COLO668 (cell line): ENCODE measurements around the gene PATJ.

Experiments
- DNase-seq: peaks from one replicate; lab custom pipeline; 2025; ENCODE audit not compliant: unreplicated experiment; lab: John Stamatoyannopoulos, UW

The PATJ gene

DNA sequence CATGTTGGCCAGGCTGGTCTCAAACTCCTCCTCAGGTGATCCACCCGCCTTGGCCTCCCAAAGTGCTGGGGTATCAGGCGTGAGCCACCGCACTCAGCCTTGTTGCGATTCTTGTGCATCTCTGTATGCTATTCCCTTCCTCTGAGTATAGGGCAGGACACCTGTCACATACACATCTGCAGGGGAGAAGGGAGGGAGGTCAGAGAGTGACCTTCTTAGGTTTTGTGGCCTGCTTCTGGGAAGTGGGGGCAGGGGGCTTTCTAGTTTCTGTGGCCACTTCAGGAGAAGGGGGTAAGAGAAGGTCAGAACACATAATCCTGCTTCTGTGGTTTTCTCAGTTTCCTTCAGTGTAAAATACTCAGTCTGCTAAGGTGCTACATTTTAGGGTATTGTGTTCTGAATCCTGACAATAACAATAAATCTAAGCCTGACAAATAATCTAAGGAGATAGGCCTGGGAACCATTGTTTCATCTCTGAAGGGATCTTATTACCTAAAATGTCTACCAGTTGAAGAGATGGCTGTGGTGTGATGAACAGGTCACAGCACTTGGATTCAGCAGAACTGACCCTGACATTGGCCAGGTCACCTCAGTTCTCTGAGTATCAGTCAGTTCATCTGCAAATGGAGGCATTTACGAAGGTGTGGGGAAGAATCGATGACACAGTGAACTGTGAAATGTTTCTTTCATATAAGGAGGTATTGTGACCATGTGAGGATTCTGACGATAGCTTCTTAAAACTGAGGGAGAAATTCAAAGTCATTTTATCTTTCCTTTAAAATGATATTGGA is 239.8 kb downstream of the PATJ start:
- DNase-seq: no peak

DNA sequence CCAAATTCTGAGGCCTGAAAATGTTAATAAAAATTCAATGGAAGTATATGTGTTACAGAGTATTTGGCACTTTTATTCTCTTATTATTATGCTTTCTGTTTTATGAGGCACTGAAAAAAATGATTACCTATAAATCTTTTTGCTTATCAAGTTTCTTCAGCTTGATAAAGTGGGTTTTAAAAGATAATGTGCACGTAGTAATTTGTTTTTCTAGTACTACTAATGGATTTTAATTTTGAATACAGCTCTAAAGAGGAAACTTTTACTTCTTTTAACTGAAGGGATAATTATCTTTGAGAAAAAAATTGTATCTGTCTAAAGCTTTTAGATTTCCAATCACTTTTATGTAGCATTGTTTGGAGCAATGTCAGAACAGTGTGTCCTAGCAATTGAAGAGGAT is 241.0 kb downstream of the PATJ start:
- no peak for DNase-seq

DNA sequence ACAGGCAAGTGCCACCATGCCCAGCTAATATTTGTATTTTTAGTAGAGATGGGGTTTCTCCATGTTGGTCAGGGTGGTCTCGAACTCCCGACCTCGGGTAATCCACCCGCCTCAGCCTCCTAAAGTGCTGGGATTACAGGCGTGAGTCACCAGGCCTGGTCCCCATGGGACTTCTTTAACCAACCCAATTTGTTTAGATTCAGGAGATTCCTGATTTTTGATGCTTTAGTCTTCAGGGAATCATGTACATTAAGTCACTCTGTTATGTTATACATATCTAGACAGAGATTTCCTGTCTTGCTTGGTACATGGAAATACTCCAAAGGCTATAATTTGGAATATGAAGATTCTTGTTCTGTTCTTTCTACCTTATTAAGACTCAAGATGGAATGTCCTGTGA is 250.0 kb downstream of the PATJ start:
- no peak for DNase-seq

DNA sequence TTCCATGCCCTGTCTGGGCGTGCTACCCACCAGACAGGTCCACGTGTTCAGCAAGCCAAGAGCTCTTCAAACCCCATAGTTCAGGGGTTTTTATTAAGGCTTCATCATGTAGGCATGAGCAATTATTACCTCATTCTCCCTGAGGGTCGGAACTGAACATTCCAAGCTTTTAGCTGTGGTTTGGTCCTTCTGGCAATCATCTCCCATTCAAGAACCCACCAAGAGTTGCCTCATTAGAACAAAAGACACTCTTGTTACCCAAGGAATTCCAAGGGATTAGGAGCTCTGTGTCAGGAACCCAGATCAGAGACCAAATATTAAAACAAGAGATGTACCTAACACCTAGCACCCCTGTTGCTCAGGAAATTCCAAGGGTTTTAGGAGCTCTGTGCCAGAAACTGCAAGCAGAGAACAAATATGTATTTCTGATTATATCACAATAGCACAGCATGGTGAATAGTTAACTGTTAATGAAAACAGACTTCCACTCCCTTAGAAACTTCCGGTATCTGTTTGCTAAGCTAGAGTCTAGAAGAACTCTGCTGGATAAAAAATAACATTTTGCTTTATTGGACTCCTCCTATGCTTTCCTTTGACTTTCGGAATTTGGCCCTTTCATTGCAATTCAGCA is 251.2 kb downstream of the PATJ start:
- no peak for DNase-seq

DNA sequence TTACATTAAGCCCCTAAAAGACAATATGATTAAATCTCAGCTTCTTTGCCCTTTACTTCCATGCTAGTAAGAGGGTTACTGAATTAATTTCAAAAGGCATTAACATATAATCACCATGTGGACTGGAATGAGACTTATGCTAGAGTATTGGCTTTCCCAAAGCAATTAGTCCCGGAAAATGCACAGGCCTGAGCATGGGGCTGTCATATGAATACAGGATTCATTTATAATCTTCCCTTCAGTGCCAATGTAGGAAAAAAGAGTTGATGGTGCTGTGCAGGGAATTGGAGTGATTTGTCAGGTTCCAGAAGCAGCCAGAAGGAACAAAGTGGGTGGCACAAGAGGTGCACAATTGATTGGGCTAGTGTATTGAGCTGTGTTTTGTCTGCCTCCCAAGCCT is 253.4 kb downstream of the PATJ start:
- no peak for DNase-seq

GRCh38 chr1:61997123-61997522 is 254.8 kb downstream of the PATJ start:
- DNase-seq: no peak

- DNase-seq: no peak
Observed at GRCh38 chr1:62003777-62004176, 261.5 kb downstream of the PATJ start.

DNA sequence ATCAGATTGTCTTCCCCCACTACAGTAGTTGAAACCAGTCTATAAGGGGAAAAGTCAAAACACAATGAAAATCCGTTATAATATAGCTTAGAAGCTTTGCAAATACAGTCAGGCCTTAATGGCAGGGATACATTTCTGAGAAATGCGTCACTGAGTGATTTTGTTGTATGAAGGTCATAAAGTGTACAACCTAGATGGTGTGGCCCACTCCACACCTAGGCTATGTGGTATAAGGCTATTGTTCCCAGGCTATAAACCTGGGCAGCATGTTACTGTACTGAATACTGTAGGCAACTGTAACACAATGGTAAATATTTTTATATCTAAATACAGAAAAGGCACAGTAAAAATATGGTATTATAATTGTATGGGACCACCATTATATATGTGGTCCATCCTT is 264.4 kb downstream of the PATJ start:
- DNase-seq: no peak

DNA sequence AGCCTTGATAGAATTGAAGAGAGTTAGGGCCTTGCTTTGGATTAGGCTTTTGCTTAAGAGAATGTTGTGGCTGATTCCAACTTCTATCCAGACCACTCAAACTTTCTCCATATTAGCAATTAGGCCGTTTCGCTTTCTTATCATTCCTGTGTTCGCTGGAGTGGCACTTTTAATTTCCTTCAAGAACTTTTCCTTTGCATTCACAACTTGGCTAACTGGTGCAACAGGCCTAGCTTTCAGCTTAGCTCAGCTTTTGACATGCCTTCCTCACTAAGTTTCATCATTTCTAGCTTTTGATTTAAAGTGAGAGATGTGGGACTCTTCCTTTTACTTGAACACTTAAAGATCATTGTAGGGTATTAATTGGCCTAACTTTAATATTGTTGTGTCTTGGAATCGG is 268.7 kb downstream of the PATJ start:
- DNase-seq: no peak

DNA sequence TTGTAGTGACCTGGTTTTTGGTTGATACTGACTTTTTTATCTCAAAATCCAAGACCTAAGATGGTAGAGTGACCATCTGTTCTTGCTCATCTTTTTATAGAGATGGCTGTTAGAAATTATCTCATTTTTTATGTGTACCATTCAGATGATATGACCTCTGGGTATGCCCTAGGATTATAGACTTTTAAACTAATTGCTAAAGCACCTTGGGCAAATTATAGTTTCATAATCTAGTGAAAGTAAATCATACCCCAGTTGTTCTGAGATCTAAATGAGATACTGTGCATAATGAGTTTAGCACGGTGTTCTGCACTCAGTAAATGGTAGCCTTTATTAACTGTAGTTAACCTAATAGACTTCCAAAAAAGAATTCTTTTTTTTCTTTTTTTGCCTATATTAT is 269.8 kb downstream of the PATJ start:
- no peak for DNase-seq

DNA sequence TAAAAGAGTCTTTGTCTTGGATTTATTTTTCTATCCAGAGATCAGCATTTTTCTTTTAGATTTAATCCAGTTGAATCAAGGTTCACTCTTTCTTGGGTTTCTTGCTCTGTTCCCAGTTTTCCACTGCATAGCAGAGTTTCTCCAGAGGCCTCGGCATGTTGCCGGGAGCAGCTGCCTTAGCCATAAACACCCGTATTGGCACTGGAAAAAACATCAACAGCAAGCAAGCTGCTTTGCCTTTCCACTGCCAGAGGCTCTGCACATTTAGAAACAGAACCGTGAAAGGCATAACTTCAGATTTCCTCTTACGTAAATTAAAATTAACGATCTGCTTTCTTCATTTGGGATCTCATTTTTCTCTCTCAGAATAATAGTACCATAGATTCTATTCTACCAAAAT is 270.6 kb downstream of the PATJ start:
- no peak for DNase-seq

DNA sequence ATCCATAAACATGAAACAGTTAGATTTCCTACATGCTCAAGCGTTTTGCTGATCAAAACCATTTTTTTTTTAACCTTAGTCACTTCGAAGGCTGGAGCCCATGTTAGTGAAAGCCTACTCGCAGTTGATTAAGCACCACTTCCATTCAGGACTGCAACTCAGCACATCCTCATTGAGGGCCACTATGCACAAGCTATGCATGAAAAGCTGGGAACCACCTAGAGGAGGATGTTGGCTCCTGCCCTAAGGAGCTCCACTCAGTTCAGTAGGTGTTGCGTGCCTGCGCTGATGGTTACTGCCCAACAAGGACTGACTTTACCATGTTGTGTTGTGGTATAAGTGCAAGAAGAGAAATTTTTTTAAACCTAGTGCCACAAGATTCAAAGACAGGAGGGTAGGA is 271.0 kb downstream of the PATJ start:
- no peak for DNase-seq

GRCh38 chr1:62022382-62022983 is 280.2 kb downstream of the PATJ start:
- DNase-seq: no peak

DNA sequence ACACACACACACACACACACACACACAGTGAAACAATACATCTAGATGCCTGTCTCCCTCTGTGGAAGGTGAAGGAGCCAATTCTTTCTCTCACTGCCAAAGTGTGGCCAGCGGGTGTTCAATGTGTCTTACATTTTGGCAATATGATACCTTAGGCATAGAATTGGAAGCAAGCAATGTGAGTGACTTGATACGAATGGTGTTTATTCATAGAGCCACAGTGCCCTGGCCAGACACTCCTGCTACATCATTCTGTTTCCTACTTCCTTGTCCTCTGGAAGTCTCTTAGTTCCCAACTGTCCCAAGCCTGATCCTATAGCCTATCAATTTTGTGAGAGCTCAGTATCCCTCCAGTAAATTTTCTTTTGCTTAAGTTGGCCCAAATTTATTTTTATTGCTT is 282.4 kb downstream of the PATJ start:
- no peak for DNase-seq

- no peak for DNase-seq
Observed at GRCh38 chr1:62025154-62025553, 282.9 kb downstream of the PATJ start.

DNA sequence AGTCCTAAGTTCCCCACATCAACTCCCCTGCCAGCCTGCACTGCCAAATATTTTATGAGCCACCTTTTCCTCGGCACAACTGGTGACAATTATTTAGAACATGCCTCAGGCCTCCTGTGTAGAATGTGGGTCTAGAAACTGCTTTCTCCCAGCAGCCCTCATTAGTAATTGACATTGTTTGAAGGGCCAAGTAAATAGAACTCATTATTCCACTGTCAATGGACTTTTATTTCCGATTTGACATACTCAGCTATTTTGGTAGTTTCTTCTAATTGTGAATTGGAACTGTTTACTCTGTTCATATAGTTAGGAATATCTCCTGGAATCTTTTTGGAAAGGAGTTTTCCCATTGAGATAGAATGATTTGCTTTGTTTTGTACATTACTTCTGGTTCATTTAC is 283.6 kb downstream of the PATJ start:
- DNase-seq: no peak

GRCh38 chr1:62029704-62030103 is 287.4 kb downstream of the PATJ start:
- no peak for DNase-seq

DNA sequence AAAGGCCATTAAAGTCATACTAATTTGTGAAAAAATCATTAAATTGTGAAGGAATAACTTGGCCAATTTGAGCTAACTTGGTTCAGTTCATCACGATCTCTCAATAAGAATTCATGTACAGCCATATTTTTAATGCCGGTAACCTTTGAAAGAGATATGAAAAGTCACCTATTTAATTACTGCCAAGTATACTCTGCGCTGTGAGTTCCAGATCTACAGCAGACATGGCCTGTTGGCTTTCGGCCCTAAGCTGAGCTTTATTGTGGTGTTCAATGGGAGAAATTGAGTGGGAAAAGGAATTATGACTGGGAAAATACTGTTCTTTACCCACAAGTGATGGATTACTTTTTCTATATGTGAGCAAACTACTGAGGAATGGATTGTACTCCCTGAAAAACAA is 292.5 kb downstream of the PATJ start:
- DNase-seq: no peak

- no peak for DNase-seq
Observed at GRCh38 chr1:62037274-62037673, 295.0 kb downstream of the PATJ start.

DNA sequence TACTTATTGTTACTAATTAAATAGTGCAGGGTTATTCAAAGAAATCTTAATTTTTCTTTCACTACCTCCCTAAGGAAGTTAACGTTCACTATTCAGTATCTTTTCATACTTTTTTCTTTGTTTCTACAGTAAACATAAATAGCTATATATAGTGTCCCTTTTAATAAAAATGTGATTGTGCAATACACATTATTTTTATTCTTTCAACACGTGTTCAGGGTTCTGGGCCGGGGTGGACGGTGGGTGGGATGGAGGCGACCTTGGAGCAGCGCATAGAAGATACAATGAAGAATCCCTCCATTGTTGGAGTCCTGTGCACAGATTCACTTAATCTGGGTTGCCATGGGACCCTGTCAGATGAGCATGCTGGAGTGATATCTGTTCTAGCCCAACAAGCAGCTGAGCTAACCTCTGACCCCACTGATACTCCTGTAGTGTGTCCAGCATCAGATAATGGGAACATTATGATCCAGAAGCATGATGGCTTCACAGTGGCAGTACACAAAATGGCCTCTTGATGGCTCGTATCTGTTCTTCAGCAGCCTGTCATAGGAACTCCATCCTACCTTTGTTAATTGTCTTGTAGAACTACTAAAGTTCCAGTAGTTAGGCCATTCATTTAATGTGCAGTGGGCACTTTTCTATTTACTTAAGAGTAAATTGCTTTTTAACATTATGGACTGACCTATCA is 296.5 kb downstream of the PATJ start:
- no peak for DNase-seq

DNA sequence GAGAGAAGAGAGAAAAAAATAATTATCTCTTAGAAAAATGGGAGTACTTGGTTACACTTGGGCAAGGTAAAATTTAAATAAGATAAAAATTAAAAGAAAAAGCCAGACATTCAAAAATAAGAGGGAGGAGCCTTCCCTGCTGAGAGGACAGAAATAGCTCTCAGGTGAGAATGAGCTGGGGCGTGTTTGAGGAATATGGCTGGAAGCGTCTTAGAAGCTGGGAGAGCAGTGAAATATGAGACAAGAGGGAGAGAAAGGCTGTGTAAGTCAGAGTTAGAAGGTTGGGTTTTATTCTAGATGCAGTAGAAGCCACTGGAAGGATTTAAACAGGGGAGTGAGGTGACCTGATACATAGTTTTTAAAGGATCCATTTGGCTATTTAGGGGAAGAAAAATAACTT is 298.2 kb downstream of the PATJ start:
- DNase-seq: no peak

- no peak for DNase-seq
Observed at GRCh38 chr1:62040973-62041372, 298.7 kb downstream of the PATJ start.
